GM19193 (cell line): ENCODE measurements around the gene TMCC1.

Experiments used
- POLR2A ChIP-seq: IDR thresholded peaks from 4 replicates; pipeline ENCODE4 v1.6.1; 2011; ENCODE audit not compliant: insufficient read depth, insufficient read length; ENCODE audit errors: extremely low read depth

TMCC1 gene

GRCh38 chr3:129822679-129823078 is 70.8 kb downstream of the TMCC1 start:
- no peak for TF ChIP-seq POLR2A

GRCh38 chr3:129822241-129822640 is 71.3 kb downstream of the TMCC1 start:
- TF ChIP-seq POLR2A = no peak

- TF ChIP-seq POLR2A = no peak
These were observed 72.9 kb downstream of the TMCC1 start for GRCh38 chr3:129820587-129820986.

- TF ChIP-seq POLR2A = no peak
These were observed 80.9 kb downstream of the TMCC1 start for GRCh38 chr3:129812589-129812988.

- no peak for TF ChIP-seq POLR2A
These were observed 84.2 kb downstream of the TMCC1 start for GRCh38 chr3:129809297-129809696.

GRCh38 chr3:129796146-129796545 is 97.4 kb downstream of the TMCC1 start:
- no peak for TF ChIP-seq POLR2A

- no peak for TF ChIP-seq POLR2A
These were observed 98.1 kb downstream of the TMCC1 start for GRCh38 chr3:129795186-129796010.

GRCh38 chr3:129794311-129795185 is 99.0 kb downstream of the TMCC1 start:
- TF ChIP-seq POLR2A = no peak

GRCh38 chr3:129793942-129794310 is 99.6 kb downstream of the TMCC1 start:
- no peak for TF ChIP-seq POLR2A

GRCh38 chr3:129793319-129793718 is 100.2 kb downstream of the TMCC1 start:
- TF ChIP-seq POLR2A = no peak

GRCh38 chr3:129783470-129783869 is 110.0 kb downstream of the TMCC1 start:
- TF ChIP-seq POLR2A = no peak

GRCh38 chr3:129778871-129779270 is 114.6 kb downstream of the TMCC1 start:
- no peak for TF ChIP-seq POLR2A

- no peak for TF ChIP-seq POLR2A
These were observed 115.7 kb downstream of the TMCC1 start for GRCh38 chr3:129777806-129778205.

GRCh38 chr3:129775870-129776269 is 117.6 kb downstream of the TMCC1 start:
- no peak for TF ChIP-seq POLR2A

GRCh38 chr3:129773691-129774663 is 119.5 kb downstream of the TMCC1 start:
- no peak for TF ChIP-seq POLR2A

GRCh38 chr3:129770604-129771003 is 122.9 kb downstream of the TMCC1 start:
- TF ChIP-seq POLR2A = no peak

GRCh38 chr3:129769616-129770015 is 123.9 kb downstream of the TMCC1 start:
- no peak for TF ChIP-seq POLR2A
